HG02763 (cell line): Measurements from ENCODE around the gene VPS36.
"Not testable (repeated sequence)": the region's sequence is repeated elsewhere in the genome, so short reads cannot be mapped to it uniquely, and the experiment has no call there.

Experiments used
- ATAC-seq: cut with Tn5 transposase; IDR thresholded peaks from one replicate; pipeline ENCODE4 v1.9.1; 2021; ENCODE audit warnings: mild to moderate bottlenecking, moderate library complexity; ENCODE audit not compliant: unreplicated experiment

VPS36 gene

GRCh38 chr13:52378312-52378711 is 72.1 kb downstream of the VPS36 start:
- ATAC-seq, result no peak

DNA sequence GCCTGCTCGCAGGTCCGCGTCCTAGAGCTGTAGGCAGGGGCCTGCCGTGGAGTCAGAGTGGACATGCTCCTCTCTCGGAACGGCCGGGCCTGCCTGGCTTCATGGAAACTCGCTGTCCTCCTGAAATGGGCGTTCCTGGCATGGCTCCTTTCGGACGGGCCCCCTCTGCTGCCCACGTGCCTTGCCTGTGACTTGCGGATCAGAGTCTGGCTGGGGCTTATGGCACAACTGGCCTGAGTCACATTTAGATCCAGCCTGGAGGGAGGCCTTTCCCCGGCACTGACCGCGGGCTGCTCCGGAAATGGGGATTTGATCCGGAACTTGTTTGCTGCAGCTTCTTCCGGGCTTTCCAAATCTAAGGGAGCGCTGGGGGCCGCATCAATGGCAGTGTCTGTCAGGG is 72.5 kb downstream of the VPS36 start:
- no peak for ATAC-seq

- ATAC-seq, result no peak
Observed at GRCh38 chr13:52374873-52375411, 75.5 kb downstream of the VPS36 start.

DNA sequence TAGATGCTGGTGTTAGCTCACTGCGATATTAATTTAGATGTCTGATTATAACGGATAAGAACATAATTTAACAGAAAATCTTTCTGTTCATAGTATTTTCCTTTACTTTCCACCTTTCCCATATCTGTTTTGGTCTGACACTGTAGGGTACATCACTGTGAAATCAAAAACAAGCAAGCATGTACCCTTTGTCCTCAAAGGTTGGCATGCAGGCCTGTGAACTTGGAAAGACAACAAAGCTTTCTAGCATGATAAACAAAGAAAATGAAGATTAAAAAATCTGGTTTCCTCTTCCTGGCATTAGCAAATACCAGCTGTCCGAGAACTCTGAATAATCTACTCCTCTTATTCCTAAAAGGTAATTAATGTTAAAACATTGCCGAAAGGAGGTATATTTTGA is 76.0 kb downstream of the VPS36 start:
- ATAC-seq, result no peak

DNA sequence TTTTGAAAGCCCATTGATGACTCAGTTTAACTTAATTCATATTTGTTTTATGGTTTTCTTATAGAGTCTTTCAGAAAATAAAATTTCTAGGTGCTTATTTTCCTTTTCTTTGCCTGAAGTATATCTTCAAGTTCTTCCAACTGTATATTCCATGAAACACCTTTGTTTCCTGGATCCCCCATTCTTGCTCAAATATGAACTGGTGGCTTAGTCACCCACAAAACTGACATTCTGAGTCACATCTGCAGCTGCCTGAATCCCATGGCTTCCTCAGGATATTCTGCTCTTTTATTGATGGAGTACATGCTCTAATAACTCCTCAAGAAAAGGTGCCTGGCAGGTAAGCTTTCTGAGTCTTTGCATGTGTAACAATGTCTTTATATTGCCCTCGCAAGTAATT is 77.2 kb downstream of the VPS36 start:
- not testable (repeated sequence) for ATAC-seq

DNA sequence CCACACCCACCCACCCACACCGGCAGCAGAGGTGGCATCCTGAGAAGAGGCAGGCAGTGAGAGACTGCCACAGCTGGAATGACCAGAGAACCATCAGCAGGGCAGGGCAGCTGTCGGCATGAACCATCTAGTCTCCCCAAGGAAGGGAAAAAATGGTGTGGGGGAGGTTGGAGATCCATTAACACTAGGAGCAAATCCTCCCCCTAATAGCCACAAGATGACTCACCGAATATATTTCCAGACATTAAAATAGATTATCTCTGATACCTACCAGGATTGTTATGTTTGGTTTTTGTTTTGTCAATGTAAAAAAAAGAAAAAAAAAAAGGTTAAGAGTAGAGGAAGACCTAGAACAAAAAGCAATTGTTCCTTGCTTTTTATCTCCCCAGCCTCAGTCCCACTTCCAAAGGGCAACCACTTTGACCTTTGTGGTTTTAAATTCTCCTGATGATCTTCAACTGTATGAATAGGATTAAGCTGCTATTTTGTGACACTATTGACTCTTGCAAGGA is 78.6 kb downstream of the VPS36 start:
- no peak for ATAC-seq

GRCh38 chr13:52366291-52366690 is 84.1 kb downstream of the VPS36 start:
- ATAC-seq, result no peak
